Uterus (tissue), 2 donors: ENCODE results near the gene RPL29.

Source experiments
- CTCF ChIP-seq, 4 experiments: fragments of 200-600 bp in 2 of 4; fragments of 450-650 bp in 2 of 4; sonication (generic) in 2 of 4; IDR thresholded peaks; one replicate each; pipeline ENCODE4 v1.5.1; 2016 to 2019; ENCODE audit warnings: antibody characterized with exemption in 4 of 4, mild to moderate bottlenecking in 2 of 4, moderate library complexity in 1 of 4
- POLR2A ChIP-seq, 2 donors: fragments of 450-650 bp; IDR thresholded peaks; one replicate each; pipeline ENCODE4 v1.6.1; 2016; ENCODE audit warnings: antibody characterized with exemption in 2 of 2, mild to moderate bottlenecking in 1 of 2, moderate library complexity in 1 of 2

GRCh38 chr3:51998774-51999173 is 3.1 kb upstream of the RPL29 start:
- TF ChIP-seq CTCF (IDR thresholded peaks at IDR 0.05) (no peak), POLR2A (IDR thresholded peaks at IDR 0.05) (no peak)
